Activated CD4-positive, alpha-beta T cell treated with anti-CD3 and anti-CD28 coated beads, Interleukin-2, Interleukin-6, amounts not matched to agents 100 ng/mL and 50 ng/mL, durations not matched to agents 16 hours and 8 hours (primary cell): ENCODE data around the gene LOXL1.
A peak's percentile ranks its signal among the peaks of the same experiment; 100 is the strongest.

Source experiments
- DNase-seq: peaks from one replicate; pipeline ENCODE4 v3.0.0-alpha.2; 2020

Gene LOXL1

GRCh38 chr15:73899197-73900094 is 26.8 kb upstream of the LOXL1 start:
- DNase-seq = no peak

DNA sequence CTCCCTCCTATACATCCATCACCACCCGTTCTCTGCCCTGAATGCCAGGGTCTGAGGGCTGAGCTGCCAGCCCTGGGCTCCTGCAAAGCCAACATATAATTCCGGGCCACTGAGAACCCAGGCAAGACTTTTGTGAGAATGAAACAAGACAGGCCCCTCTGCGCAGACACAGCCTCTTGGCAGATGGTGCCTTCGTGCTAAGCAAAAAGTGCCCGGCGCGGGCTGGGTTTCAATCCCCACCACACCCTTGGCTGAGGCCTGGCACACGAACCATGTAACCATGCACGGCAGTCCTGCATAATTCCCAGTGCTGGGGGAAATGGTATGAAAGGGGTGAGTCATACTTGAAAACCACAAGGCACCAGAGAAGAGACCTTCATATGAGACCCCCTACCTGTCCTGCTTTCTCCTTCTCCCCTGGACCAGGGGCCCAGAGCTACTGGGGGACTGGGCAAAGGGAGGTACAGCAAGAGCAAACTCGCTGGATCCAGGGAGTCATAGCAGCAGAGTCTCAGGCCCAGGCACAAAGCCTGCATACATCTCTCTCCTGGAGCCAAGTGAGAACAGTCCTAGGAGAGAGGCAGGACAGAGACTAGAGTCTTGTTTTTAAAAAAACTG is 26.1 kb upstream of the LOXL1 start:
- no peak for DNase-seq

GRCh38 chr15:73901126-73901810 is 25.0 kb upstream of the LOXL1 start:
- DNase-seq = no peak

- DNase-seq = no peak
These were observed 23.9 kb upstream of the LOXL1 start for GRCh38 chr15:73902121-73903020.

DNA sequence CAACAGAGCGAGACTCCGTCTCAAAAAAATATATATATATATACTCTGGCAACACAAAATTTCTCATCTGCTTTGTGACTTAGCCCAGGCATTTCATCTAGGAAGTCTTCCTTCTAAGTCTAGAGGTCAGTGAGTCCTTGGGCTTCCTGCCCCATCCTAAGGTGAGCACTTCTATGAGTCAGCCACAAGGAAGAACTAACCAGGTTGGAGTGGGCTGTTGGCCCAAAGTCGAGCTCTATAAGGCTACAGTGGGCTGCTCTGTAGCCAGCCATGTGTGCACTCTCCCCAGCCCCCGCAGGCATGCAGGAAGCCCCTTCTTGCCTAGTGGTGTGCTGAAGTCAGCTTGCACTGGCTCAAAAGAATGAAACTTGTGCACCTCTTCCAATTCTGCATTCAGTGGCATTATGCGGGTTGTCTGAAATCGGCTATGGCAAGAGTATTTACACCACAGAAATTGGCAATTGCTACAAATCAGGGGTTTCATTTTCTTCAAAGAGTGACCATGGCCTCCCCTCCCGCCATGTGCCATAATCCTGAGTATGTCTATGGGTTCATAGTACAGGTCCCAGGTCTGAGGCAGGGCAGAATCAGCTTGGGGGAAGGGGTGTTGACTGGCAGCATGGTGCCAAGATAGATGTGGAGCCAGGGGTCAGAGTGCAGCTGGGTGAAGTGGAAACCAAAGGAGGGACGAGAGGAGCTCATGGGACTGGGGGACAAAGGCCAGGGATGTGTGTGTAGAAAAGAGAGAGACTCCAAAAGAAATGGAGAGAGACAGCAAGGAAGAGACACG is 22.0 kb upstream of the LOXL1 start:
- DNase-seq = no peak

- DNase-seq = no peak
These were observed 20.9 kb upstream of the LOXL1 start for GRCh38 chr15:73905225-73905827.

GRCh38 chr15:73906346-73907034 is 19.8 kb upstream of the LOXL1 start:
- no peak for DNase-seq

DNA sequence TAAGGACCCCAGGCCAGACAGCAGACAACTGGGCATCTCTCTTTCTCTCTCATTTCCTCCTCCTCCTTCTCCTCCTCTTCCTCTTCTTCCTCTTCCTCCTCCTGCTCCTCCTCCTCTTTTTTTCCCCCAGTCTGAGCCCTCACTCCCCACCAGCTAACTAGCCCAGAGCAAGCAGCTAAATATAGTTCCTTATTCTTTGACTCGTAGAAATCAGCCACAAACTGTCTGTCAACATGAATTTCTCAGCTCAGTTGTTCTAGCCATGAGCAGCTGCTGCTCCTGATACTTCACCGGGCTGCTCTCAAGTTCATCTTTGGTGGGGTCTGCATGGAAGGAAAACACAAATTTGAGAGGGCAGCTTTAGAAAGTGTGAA is 19.2 kb upstream of the LOXL1 start:
- no peak for DNase-seq

- peak; percentile 85 for DNase-seq
These were observed 18.0 kb upstream of the LOXL1 start for GRCh38 chr15:73908030-73908821.

DNA sequence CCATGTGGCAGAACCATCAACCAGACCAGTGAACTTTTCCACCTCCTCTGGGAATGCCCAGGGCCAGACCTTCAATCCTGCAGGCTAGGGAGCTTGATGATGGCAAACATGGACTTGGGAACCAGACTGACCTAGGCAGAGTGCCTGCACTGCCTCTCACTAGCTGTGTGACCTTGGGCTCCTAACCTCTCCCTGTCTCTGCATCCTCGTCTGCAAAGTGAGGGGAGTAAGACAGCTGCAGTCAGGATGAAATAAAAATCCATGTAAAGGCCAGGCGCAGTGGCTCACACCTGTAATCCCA is 17.5 kb upstream of the LOXL1 start:
- no peak for DNase-seq

GRCh38 chr15:73909651-73910050 is 16.6 kb upstream of the LOXL1 start:
- DNase-seq = no peak

GRCh38 chr15:73910522-73911303 is 15.5 kb upstream of the LOXL1 start:
- no peak for DNase-seq

DNA sequence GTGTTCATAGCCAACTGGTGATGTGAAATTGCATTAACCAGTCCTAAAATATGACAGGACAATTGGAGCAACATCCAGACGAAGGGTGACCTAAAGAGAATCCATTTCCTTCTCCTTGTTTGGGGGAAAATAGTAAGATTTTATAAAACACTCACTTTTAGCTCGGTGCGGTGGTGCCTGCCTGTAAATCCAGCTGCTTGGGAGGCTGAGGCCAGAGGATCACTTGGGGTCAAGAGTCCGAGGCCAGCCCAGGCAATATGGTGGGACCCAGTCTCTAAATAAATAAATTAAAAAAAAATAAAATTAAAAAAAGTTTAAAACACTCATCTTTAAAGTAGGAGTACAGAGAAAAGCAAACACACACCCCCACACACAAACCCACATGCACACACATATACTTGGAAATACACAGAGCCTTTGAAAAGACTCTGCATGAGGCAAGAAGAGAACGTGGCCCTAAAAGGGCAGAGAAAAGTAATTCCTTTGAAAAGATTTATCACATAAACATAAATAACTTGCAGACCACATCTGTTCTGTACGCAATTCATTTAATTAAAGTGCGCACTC is 14.1 kb upstream of the LOXL1 start:
- DNase-seq = no peak

DNA sequence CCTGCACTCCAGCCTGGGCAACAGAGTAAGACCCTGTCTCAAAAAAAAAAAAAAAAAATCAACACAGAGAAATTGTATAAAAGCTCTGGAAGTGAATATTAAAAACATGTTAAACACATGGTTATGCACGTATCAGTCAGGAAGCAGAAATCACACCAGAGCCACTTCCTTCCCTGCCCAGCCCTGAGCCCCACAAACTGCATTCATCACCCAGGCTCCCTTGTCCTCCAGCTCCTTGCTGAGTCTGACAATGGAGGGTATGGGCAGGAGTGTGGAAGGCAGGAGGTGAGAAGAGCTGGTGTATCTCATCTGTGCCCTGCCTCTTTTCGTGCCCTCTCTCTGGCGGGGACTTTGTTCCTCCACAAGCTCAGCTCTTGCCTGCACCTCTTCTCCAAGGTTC is 12.1 kb upstream of the LOXL1 start:
- peak; percentile 25 for DNase-seq

GRCh38 chr15:73915082-73915481 is 11.2 kb upstream of the LOXL1 start:
- no peak for DNase-seq

GRCh38 chr15:73918784-73919183 is 7.5 kb upstream of the LOXL1 start:
- DNase-seq = no peak

- no peak for DNase-seq
These were observed 6.6 kb upstream of the LOXL1 start for GRCh38 chr15:73919706-73920105.

DNA sequence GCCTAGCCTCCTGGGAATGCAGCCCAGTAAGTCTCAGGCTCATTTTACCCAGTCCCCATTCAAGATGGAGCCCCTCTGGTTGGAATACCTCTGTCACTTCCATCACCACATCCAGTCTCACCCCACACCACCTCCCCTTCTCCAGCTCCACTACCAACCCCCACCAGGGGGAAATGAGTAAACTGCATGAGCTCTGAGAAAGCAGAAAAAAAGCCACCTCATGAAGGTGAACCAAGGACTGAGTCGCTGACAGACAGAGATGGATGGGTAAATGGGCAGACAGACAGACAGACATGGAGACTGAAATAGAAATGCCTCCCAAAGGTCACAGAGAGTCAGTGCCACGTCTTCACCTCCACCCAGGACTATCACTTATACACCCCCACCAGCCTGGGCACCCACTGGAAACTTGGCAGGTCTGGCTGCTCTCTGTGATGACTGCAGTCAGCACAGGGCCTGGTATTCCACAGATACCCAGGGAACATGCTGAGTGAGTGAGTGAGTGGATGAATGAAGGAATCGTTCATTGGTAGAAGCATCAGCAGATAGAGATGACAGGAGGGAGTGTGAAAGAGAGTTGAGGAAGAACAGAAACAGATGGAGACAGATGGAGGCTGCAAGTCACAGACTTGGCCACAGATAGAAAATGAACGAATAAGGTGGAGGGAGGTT is 4.9 kb upstream of the LOXL1 start:
- DNase-seq = peak; percentile 31
